ENCODE data around the gene SLC25A12. TPM values are rescaled to one million over a fixed set of nuclear protein-coding genes. Genes with fewer than 3 reads are reported as not detected.

Gene SLC25A12
- polyA plus RNA-seq, 1 experiment = 16.3 TPM

DNA sequence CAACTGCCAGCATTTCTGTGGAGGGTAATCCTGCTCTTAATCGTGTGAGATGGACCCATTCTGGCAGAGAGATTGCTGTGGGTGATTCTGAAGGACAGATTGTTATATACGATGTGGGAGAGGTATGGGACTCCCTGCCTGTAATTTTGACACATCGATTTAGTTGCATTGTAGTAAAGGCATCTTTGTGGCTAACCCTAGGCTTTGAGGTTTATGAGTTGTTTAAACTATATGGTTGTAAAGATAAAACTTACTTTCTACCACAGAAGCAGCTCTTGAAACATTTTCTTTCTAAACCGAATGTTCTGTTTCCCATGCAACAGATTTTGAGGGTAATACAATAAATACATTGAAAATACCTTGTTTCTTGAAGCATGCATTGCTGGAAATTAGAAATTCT is 148.2 kb downstream of the SLC25A12 start:
- TF ChIP-seq, protein P1, sequence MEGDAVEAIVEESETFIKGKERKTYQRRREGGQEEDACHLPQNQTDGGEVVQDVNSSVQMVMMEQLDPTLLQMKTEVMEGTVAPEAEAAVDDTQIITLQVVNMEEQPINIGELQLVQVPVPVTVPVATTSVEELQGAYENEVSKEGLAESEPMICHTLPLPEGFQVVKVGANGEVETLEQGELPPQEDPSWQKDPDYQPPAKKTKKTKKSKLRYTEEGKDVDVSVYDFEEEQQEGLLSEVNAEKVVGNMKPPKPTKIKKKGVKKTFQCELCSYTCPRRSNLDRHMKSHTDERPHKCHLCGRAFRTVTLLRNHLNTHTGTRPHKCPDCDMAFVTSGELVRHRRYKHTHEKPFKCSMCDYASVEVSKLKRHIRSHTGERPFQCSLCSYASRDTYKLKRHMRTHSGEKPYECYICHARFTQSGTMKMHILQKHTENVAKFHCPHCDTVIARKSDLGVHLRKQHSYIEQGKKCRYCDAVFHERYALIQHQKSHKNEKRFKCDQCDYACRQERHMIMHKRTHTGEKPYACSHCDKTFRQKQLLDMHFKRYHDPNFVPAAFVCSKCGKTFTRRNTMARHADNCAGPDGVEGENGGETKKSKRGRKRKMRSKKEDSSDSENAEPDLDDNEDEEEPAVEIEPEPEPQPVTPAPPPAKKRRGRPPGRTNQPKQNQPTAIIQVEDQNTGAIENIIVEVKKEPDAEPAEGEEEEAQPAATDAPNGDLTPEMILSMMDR (IDR thresholded peaks at IDR 0.05; ENCODE audit: insufficient read depth, low read depth, low read length) = no peak
- DNase-seq (ENCODE audit: low read depth) = no peak
- CTCF ChIA-PET = interaction anchor here (0.9 to 1.2 kb wide), 2 partner anchors 147 to 368 kb away, joined by 3 read pairs; no protein-coding TSS in a partner anchor

DNA sequence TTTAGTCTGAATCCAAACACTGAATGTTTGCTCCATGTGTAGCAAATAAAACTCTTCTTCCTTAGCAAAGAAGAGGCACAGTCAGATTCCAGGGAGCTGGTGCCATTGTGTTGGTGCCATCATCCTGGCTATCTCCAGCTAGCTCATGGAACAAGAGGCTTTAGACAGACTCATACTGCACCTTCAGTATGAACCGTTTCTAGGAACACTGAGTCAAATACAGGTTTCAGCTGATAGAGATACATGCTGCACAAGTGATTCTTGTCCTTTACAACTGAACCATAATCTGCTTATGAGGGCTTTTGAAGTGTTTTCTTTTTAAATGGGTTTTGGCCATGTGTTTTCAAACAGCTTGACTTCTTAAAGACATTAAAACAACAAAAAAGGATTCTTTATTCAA is 148.9 kb downstream of the SLC25A12 start:
- ChIA-PET CTCF (interaction anchor here (0.9 to 1.2 kb wide), 2 partner anchors 146 to 369 kb away, joined by 3 read pairs; no protein-coding TSS in a partner anchor), POLR2A (no interaction called here)
- Histone ChIP-seq H3K4me3 (ENCODE audit: low read depth, low read length) (no peak overlapping the region), H3K27me3 (ENCODE audit: control insufficient read depth, insufficient read depth, low read length) (no peaks in the 10 kb centered on the region), H3K36me3 (ENCODE audit: control insufficient read depth, insufficient read depth, low read length) (peaks cover 7% of the 10 kb centered on the region)
- TF ChIP-seq, protein P1 (IDR thresholded peaks at IDR 0.05; ENCODE audit: insufficient read depth, low read depth, low read length) = no peak
- DNase-seq (ENCODE audit: low read depth) = no peak

More for the DNA sequence above, 148.2 kb downstream of the SLC25A12 start:
- Histone ChIP-seq H3K27me3 (ENCODE audit: control insufficient read depth, insufficient read depth, low read length) (no peaks in the 10 kb centered on the region), H3K4me3 (ENCODE audit: low read depth, low read length) (no peak overlapping the region), H3K36me3 (ENCODE audit: control insufficient read depth, insufficient read depth, low read length) (peaks cover 7% of the 10 kb centered on the region)
- POLR2A ChIA-PET = no interaction called here

DNA sequence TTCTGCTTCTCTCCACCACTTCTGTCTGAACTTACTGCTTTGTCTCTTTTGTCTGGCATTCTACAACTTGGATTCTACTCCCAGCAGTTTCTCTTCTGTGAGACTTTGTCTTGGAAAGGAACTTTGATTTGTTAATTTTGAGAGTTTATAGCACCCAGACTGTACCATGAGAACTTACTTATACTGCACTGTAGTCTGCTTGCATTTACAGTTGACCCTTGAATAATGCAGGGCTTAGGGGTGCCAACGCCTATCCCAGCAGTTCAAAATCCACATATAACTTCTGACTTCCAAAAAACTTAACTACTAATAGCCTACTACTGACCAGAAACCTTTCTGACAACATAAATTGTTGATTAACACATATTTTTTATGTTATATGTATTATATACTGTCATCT is 151.3 kb downstream of the SLC25A12 start:
- no peak for DNase-seq (ENCODE audit: low read depth)
- TF ChIP-seq, protein P1 (IDR thresholded peaks at IDR 0.05; ENCODE audit: insufficient read depth, low read depth, low read length) = no peak
- CTCF ChIA-PET = no interaction called here
- peaks cover 7% of the 10 kb centered on the region for H3K36me3 ChIP-seq (ENCODE audit: control insufficient read depth, insufficient read depth, low read length)
- POLR2A ChIA-PET = no interaction called here
- no peak overlapping the region for H3K4me3 ChIP-seq (ENCODE audit: low read depth, low read length)
- no peaks in the 10 kb centered on the region for H3K27me3 ChIP-seq (ENCODE audit: control insufficient read depth, insufficient read depth, low read length)

DNA sequence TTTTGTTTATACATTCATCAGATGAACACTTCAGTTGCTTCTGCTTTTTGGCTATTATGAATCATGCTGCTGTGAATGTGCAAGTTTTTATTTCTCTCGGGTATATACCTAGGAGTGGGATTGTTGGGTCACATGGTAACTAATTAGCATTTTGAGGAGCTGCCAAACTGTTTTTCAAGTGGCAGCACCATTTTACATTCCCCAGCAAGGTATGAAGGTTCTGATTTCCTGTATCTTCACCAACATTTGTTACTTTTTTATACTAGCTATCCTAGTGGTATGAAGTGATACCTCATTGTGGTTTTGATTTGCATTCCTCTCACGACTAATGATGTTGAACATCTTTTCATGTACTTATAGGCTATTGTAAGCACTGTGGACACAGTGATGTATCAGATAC is 152.9 kb downstream of the SLC25A12 start:
- Histone ChIP-seq H3K36me3 (ENCODE audit: control insufficient read depth, insufficient read depth, low read length) (peaks cover 9% of the 10 kb centered on the region), H3K27me3 (ENCODE audit: control insufficient read depth, insufficient read depth, low read length) (no peaks in the 10 kb centered on the region), H3K4me3 (ENCODE audit: low read depth, low read length) (no peak overlapping the region)
- POLR2A ChIA-PET = no interaction called here
- CTCF ChIA-PET = interaction anchor here (0.7 to 1.4 kb wide), 4 partner anchors 9 to 120 kb away, joined by 3 read pairs; no protein-coding TSS in a partner anchor
- DNase-seq (ENCODE audit: low read depth) = no peak
- TF ChIP-seq, protein P1 (IDR thresholded peaks at IDR 0.05; ENCODE audit: insufficient read depth, low read depth, low read length) = no peak

DNA sequence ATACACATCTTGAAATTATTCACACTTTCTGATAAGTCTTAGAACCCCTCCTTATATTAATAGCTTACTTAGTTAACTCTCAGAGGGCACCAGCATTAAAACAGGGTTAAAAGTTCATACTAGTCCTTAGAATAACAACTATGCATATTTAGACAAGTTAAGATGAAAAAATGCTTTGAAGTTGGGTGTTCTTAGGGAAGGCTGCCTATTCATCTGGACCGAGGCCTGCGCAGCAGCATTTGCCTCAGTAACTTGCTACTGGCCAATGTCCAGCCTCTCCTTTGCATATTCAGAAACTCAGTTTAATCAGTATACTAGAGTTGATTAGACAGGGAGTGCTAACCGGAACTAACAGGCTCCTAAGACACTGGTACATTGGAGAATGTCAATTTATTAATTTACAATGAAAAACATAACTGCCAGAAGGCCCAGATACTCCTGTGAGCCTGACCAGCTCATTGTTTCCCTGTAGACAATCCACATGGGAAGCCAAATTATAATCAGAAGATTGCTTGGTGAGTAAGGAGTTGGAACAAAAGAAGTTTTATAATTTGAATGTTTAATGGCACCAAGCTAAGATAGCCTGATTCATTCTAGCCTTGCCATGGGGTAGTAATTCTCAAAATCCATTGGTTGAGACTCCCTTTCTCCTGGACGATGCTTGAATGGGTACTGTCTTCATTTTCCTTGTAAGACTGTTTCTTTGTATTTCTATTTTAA is 157.9 kb downstream of the SLC25A12 start:
- Histone ChIP-seq H3K27me3 (ENCODE audit: control insufficient read depth, insufficient read depth, low read length) (no peaks in the 10 kb centered on the region), H3K36me3 (ENCODE audit: control insufficient read depth, insufficient read depth, low read length) (peaks cover 3% of the 10 kb centered on the region), H3K4me3 (ENCODE audit: low read depth, low read length) (no peak overlapping the region)
- TF ChIP-seq, protein P1 (IDR thresholded peaks at IDR 0.05; ENCODE audit: insufficient read depth, low read depth, low read length) = no peak
- no peak for DNase-seq (ENCODE audit: low read depth)
- ChIA-PET CTCF (no interaction called here), POLR2A (no interaction called here)

Small RNAs within 50 kb of the gene (small RNA-seq; reads per million reads assigned to genes)
- not detected for gene RNU6-182P (ENCODE audit: insufficient read length, low read depth, low replicate concordance)

Other genes starting within 250 kb of the SLC25A12 start
- 96.9 and 139 TPM in 2 replicates for gene DYNC1I2, start 206.8 kb downstream of the SLC25A12 start, polyA plus RNA-seq (2011; rRNA removed)
- gene HAT1, start 28.2 kb upstream of the SLC25A12 start, polyA plus RNA-seq (2011; rRNA removed) = 19.9 and 51.7 TPM in 2 replicates
- 4.8 and 6.2 TPM in 2 replicates for gene METAP1D, start 105.7 kb upstream of the SLC25A12 start, polyA plus RNA-seq (2011; rRNA removed)
- gene DLX1, start 191.3 kb upstream of the SLC25A12 start, polyA plus RNA-seq (2011; rRNA removed) = 1.2 and 1.4 TPM in 2 replicates
- gene DLX2, start 208.7 kb upstream of the SLC25A12 start, polyA plus RNA-seq (2011; rRNA removed) = 0.16 and 0.20 TPM in 2 replicates

Data from BJ (cell line).